ENCODE data around the gene CRADD. TPM values are rescaled to one million over a fixed set of nuclear protein-coding genes. Genes with fewer than 3 reads are reported as not detected.

Gene CRADD
- total RNA-seq, 1 donor from 2014 or later, result 9.8 TPM

DNA sequence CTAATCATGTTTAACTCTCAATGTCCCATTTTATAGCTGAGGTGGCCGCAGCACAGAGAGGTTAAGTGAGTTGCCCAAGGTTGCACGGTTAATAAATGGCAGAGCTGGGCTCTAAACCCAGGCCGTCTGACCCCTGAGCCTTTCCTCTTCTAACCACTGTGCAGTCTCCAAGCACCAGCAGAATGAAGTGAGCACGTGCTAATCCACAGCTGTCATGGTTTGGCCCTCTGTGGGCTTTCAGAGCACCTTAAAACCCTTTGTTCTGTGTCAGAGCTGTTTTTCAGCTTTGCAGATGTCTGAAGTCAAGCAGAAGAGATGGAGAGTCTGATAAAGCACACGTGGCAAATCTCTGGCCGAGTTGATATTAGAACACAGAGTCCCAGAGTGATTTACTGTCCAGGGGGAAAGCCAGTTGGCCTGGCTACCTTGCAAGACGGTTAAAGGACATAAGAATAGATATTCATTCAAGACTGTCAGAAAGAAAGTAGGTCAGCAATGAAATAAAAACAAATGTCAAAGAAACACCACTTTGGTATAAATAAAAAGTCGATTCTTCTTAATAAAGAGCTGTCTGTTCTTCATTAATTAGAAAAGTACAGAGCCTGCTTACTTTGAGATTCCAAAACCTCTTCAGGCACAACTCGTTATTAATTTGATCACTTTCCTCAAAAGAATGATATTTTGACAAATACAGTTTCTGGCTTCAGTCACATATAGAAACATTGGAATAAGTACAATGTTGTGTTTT, 107.3 kb downstream of the CRADD start:
- TF ChIP-seq, protein P1, sequence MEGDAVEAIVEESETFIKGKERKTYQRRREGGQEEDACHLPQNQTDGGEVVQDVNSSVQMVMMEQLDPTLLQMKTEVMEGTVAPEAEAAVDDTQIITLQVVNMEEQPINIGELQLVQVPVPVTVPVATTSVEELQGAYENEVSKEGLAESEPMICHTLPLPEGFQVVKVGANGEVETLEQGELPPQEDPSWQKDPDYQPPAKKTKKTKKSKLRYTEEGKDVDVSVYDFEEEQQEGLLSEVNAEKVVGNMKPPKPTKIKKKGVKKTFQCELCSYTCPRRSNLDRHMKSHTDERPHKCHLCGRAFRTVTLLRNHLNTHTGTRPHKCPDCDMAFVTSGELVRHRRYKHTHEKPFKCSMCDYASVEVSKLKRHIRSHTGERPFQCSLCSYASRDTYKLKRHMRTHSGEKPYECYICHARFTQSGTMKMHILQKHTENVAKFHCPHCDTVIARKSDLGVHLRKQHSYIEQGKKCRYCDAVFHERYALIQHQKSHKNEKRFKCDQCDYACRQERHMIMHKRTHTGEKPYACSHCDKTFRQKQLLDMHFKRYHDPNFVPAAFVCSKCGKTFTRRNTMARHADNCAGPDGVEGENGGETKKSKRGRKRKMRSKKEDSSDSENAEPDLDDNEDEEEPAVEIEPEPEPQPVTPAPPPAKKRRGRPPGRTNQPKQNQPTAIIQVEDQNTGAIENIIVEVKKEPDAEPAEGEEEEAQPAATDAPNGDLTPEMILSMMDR (conservative IDR thresholded peaks at IDR 0.05), result no peak
- Mint-ChIP-seq H3K9me3 (peaks cover 2% of the 10 kb centered on the region), H3K36me3 (ENCODE audit: low read depth) (peaks cover 2% of the 10 kb centered on the region), H3K27ac (ENCODE audit: unreplicated experiment) (peak overlapping the region; percentile 52), H3K4me1 (peaks cover 44% of the 10 kb centered on the region), H3K27me3 (ENCODE audit: low read depth) (no peaks in the 10 kb centered on the region), H3K4me3 (peak overlapping the region; percentile 16)
- no peak for DNase-seq (ENCODE audit: low read depth, low spot score)

DNA sequence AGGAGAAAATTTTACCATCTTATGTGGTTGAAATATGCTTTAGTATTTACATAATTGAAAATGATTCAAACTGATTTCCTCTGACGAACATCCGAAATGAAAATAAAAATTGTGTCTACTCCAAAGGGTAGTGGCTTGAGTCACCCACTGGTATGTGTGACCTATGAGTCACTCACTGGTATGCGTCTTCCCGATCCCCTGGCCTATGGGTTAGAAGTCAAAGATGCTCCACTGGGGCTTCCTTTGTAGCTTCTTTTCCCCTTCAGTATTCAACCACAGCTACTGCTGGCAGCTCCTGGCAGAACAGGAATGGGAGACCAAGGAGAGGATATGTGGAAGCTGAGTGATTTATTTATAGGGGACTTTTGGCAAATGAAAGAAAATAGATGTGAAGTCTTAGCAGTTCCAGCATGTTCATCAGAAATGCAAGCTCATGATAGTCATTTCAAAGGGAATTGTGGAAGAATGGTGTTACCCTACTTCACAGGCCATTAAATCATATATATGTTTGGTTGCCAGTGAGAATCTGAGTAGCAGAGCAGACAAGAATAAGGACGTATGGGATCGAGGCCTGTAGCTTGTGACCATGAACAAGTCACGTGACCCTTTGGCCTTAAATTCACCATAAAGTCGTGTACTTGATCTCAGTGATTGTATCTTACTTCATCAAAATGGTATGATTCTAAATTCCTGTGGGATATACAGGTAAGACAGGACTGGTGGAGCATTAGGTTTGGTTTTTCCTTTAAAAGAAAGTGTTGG, 108.3 kb downstream of the CRADD start:
- peaks cover 45% of the 10 kb centered on the region for H3K4me1 Mint-ChIP-seq
- no peaks in the 10 kb centered on the region for H3K27me3 Mint-ChIP-seq (ENCODE audit: low read depth)
- peak overlapping the region; percentile 29 for H3K4me3 Mint-ChIP-seq
- H3K9me3 Mint-ChIP-seq, result peaks cover 2% of the 10 kb centered on the region
- H3K36me3 Mint-ChIP-seq (ENCODE audit: low read depth), result peaks cover 2% of the 10 kb centered on the region
- no peak for DNase-seq (ENCODE audit: low read depth, low spot score)
- H3K27ac Mint-ChIP-seq (ENCODE audit: unreplicated experiment), result peak overlapping the region; percentile 78
- TF ChIP-seq, protein P1 (conservative IDR thresholded peaks at IDR 0.05), result no peak

DNA sequence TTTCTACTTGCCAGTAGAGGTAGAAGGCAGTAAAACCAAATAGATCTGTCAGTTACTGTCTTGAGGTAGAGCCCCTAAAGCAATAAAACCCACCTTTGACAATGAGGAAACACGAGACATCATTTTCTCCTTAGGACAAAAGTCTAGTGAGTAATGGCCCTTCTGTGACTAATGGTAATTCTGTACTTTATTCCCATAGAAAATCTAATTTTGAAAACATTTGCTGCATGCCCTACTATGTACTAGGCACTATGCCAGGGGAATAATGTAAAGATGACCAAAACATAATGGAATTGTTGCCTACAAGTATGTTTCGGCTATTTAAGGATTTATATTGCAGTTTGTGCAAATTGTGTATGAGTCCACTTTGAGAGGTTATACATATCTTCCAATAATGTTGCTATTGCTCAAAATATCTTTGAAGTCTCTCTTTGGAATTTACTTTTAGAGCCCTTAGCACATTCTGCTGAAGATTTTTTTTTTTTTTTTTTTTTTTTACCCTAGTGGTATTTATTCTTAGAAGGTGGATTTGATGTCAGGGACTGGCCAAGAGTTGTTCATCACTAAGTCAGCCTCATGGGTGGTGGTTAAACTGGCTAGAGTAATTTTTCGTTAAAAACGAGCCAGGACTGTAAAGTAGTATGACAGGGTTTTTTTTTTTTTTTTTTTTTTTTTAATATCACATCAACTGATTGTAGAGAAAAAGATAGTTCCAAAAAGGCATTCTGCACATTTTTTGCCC, 109.7 kb downstream of the CRADD start:
- peaks cover 2% of the 10 kb centered on the region for H3K36me3 Mint-ChIP-seq (ENCODE audit: low read depth)
- H3K4me1 Mint-ChIP-seq, result peaks cover 52% of the 10 kb centered on the region
- TF ChIP-seq, protein P1 (conservative IDR thresholded peaks at IDR 0.05), result no peak
- DNase-seq (ENCODE audit: low read depth, low spot score), result no peak
- no peaks in the 10 kb centered on the region for H3K27me3 Mint-ChIP-seq (ENCODE audit: low read depth)
- no peak overlapping the region for H3K4me3 Mint-ChIP-seq
- no peak overlapping the region for H3K27ac Mint-ChIP-seq (ENCODE audit: unreplicated experiment)
- peaks cover 3% of the 10 kb centered on the region for H3K9me3 Mint-ChIP-seq

DNA sequence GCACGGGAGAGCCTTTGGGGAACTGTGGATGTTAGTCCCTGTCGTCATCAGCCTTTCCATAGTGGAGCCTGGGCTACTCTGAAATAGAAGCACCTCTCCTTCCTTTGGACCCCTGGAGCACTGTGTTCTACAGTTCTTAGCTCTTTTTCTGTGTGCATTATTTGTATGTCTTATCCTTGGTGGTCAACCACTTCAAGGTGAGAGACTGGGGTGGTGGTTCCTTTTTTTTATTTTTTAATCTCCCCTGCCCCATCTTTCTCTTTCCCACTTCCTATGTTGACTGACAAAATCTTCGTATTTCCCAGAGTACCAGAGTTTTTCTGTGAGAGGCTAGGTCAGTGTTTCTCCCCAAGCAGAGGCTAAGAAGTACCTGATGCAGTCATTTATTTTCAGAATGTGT, 111.7 kb downstream of the CRADD start:
- Mint-ChIP-seq H3K9me3 (peaks cover 3% of the 10 kb centered on the region), H3K27me3 (ENCODE audit: low read depth) (no peaks in the 10 kb centered on the region), H3K36me3 (ENCODE audit: low read depth) (peaks cover 2% of the 10 kb centered on the region), H3K4me3 (no peak overlapping the region), H3K4me1 (peaks cover 49% of the 10 kb centered on the region), H3K27ac (ENCODE audit: unreplicated experiment) (no peak overlapping the region)
- DNase-seq (ENCODE audit: low read depth, low spot score), result no peak
- TF ChIP-seq, protein P1 (conservative IDR thresholded peaks at IDR 0.05), result no peak

DNA sequence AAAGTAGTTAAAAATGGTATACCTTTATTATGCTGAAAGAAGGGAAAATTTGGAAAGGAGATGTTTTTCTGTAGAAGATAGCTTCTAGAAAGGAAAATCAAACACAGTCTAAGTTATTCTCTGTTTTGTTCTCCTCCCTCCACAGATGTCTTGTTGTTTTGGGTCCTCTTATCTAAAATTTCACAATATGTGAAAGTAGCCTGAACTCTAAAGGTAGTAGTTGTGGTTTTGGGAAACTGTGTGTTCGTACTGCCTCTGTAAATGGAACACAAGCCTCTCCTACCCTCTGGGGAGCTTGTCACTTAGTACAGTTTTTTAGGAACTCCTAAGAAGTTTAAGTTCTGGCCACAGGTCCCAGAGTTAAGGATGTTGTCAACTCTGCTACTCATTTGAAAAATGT, 112.6 kb downstream of the CRADD start:
- DNase-seq (ENCODE audit: low read depth, low spot score), result no peak

More for the DNA sequence above, 112.6 kb downstream of the CRADD start:
- no peak overlapping the region for H3K4me3 Mint-ChIP-seq
- peaks cover 40% of the 10 kb centered on the region for H3K4me1 Mint-ChIP-seq
- no peaks in the 10 kb centered on the region for H3K27me3 Mint-ChIP-seq (ENCODE audit: low read depth)
- peaks cover 3% of the 10 kb centered on the region for H3K9me3 Mint-ChIP-seq
- no peak overlapping the region for H3K27ac Mint-ChIP-seq (ENCODE audit: unreplicated experiment)
- peaks cover 2% of the 10 kb centered on the region for H3K36me3 Mint-ChIP-seq (ENCODE audit: low read depth)
- TF ChIP-seq, protein P1 (conservative IDR thresholded peaks at IDR 0.05), result no peak
